Duodenal mucosa (tissue), 2 donors: ENCODE data around the gene ZDHHC9.

Source experiments
- H3K27ac ChIP-seq: one replicate; pipeline ENCODE4 v1.7.0; 2013; ENCODE audit warnings: low read depth, low read length
- H3K27me3 ChIP-seq, 2 donors: one replicate each; pipeline ENCODE4 v1.7.0; 2013; ENCODE audit warnings: low read length in 2 of 2, control low read depth in 1 of 2; ENCODE audit not compliant: insufficient read depth in 2 of 2, control insufficient read depth in 1 of 2
- H3K36me3 ChIP-seq, 2 donors: one replicate each; pipeline ENCODE4 v1.7.0; 2013; ENCODE audit warnings: low read length in 2 of 2, control low read depth in 1 of 2; ENCODE audit not compliant: insufficient read depth in 2 of 2, control insufficient read depth in 1 of 2
- H3K4me1 ChIP-seq, 2 donors: one replicate each; pipeline ENCODE4 v1.7.0; 2013; ENCODE audit warnings: low read length in 2 of 2, control low read depth in 1 of 2; ENCODE audit not compliant: insufficient read depth in 2 of 2, control insufficient read depth in 1 of 2
- H3K4me3 ChIP-seq, 2 donors: one replicate each; pipeline ENCODE4 v1.7.0; 2013; ENCODE audit warnings: low read length in 2 of 2, low read depth in 1 of 2
- H3K9ac ChIP-seq, 2 donors: one replicate each; pipeline ENCODE4 v1.7.0; 2013; ENCODE audit warnings: low read length in 2 of 2, low read depth in 1 of 2
- H3K9me3 ChIP-seq, 2 donors: one replicate each; pipeline ENCODE4 v1.7.0; 2013; ENCODE audit warnings: low read length in 2 of 2, control low read depth in 1 of 2; ENCODE audit not compliant: control insufficient read depth in 1 of 2

Gene ZDHHC9

GRCh38 chrX:129798888-129799287 lies 44.8 kb downstream of the ZDHHC9 start:
- Histone ChIP-seq H3K36me3 (peaks cover 5 to 8% of the 10 kb centered on the region in 2 donors), H3K9me3 (no peaks in the 10 kb centered on the region), H3K4me3 (no peak overlapping the region), H3K27me3 (no peaks in the 10 kb centered on the region), H3K4me1 (no peaks in the 10 kb centered on the region), H3K27ac (no peak overlapping the region), H3K9ac (no peak overlapping the region)

- no peaks in the 10 kb centered on the region for H3K9me3 ChIP-seq
- H3K4me3 ChIP-seq, result no peak overlapping the region
- no peak overlapping the region for H3K27ac ChIP-seq
- no peaks in the 10 kb centered on the region for H3K4me1 ChIP-seq
- no peaks in the 10 kb centered on the region for H3K27me3 ChIP-seq
- H3K36me3 ChIP-seq, result peaks cover under 1 to 4% of the 10 kb centered on the region in 2 donors
- no peak overlapping the region for H3K9ac ChIP-seq
Measured at GRCh38 chrX:129798456-129798855, 45.2 kb downstream of the ZDHHC9 start.

GRCh38 chrX:129797251-129797906 lies 46.3 kb downstream of the ZDHHC9 start:
- Histone ChIP-seq H3K4me3 (no peak overlapping the region), H3K36me3 (peaks cover 3% of the 10 kb centered on the region in 2 donors), H3K9ac (no peak overlapping the region), H3K27ac (no peak overlapping the region), H3K9me3 (no peaks in the 10 kb centered on the region), H3K27me3 (no peaks in the 10 kb centered on the region), H3K4me1 (no peaks in the 10 kb centered on the region)

GRCh38 chrX:129795584-129795983 lies 48.1 kb downstream of the ZDHHC9 start:
- peaks cover 3% of the 10 kb centered on the region in 2 donors for H3K36me3 ChIP-seq
- no peaks in the 10 kb centered on the region for H3K9me3 ChIP-seq
- H3K4me3 ChIP-seq, result no peak overlapping the region
- H3K9ac ChIP-seq, result no peak overlapping the region
- no peaks in the 10 kb centered on the region for H3K27me3 ChIP-seq
- no peak overlapping the region for H3K27ac ChIP-seq
- no peaks in the 10 kb centered on the region for H3K4me1 ChIP-seq

GRCh38 chrX:129793604-129794191 lies 50.0 kb downstream of the ZDHHC9 start:
- no peaks in the 10 kb centered on the region for H3K4me1 ChIP-seq
- peaks cover 0 to 3% of the 10 kb centered on the region in 2 donors for H3K36me3 ChIP-seq
- no peak overlapping the region for H3K9ac ChIP-seq
- H3K27ac ChIP-seq, result no peak overlapping the region
- H3K4me3 ChIP-seq, result no peak overlapping the region
- no peaks in the 10 kb centered on the region for H3K9me3 ChIP-seq
- no peaks in the 10 kb centered on the region for H3K27me3 ChIP-seq

- no peak overlapping the region for H3K9ac ChIP-seq
- H3K4me1 ChIP-seq, result no peaks in the 10 kb centered on the region
- no peaks in the 10 kb centered on the region for H3K9me3 ChIP-seq
- no peaks in the 10 kb centered on the region for H3K27me3 ChIP-seq
- H3K4me3 ChIP-seq, result no peak overlapping the region
- peaks cover 0 to 3% of the 10 kb centered on the region in 2 donors for H3K36me3 ChIP-seq
- H3K27ac ChIP-seq, result no peak overlapping the region
Measured at GRCh38 chrX:129792586-129793291, 50.9 kb downstream of the ZDHHC9 start.

- H3K4me1 ChIP-seq, result no peaks in the 10 kb centered on the region
- H3K36me3 ChIP-seq, result peaks cover 0 to 3% of the 10 kb centered on the region in 2 donors
- H3K9me3 ChIP-seq, result no peaks in the 10 kb centered on the region
- no peak overlapping the region for H3K9ac ChIP-seq
- H3K27ac ChIP-seq, result no peak overlapping the region
- H3K4me3 ChIP-seq, result no peak overlapping the region
- H3K27me3 ChIP-seq, result no peaks in the 10 kb centered on the region
Measured at GRCh38 chrX:129791961-129792570, 51.6 kb downstream of the ZDHHC9 start.

GRCh38 chrX:129791336-129791735 lies 52.4 kb downstream of the ZDHHC9 start:
- Histone ChIP-seq H3K27ac (no peak overlapping the region), H3K4me1 (no peaks in the 10 kb centered on the region), H3K36me3 (peaks cover 0 to 3% of the 10 kb centered on the region in 2 donors)

GRCh38 chrX:129790808-129791207 lies 52.9 kb downstream of the ZDHHC9 start:
- Histone ChIP-seq H3K27me3 (no peaks in the 10 kb centered on the region), H3K4me1 (no peaks in the 10 kb centered on the region), H3K9me3 (no peaks in the 10 kb centered on the region), H3K36me3 (peaks cover 0 to 3% of the 10 kb centered on the region in 2 donors), H3K27ac (no peak overlapping the region), H3K9ac (no peak overlapping the region), H3K4me3 (no peak overlapping the region)

More at GRCh38 chrX:129791336-129791735, 52.4 kb downstream of the ZDHHC9 start:
- H3K27me3 ChIP-seq, result no peaks in the 10 kb centered on the region
- no peak overlapping the region for H3K9ac ChIP-seq
- no peaks in the 10 kb centered on the region for H3K9me3 ChIP-seq
- no peak overlapping the region for H3K4me3 ChIP-seq

GRCh38 chrX:129790146-129790545 lies 53.5 kb downstream of the ZDHHC9 start:
- Histone ChIP-seq H3K36me3 (peaks cover 0 to 3% of the 10 kb centered on the region in 2 donors), H3K9ac (no peak overlapping the region), H3K9me3 (no peaks in the 10 kb centered on the region), H3K4me3 (no peak overlapping the region), H3K4me1 (no peaks in the 10 kb centered on the region), H3K27me3 (no peaks in the 10 kb centered on the region), H3K27ac (no peak overlapping the region)
